Endometrium (tissue), 2 donors: ENCODE data around the gene ANO8.
"Not testable (repeated sequence)": the region's sequence is repeated elsewhere in the genome, so short reads cannot be mapped to it uniquely, and the experiment has no call there.

Experiments used
- FAIRE-seq: peaks from 2 replicates; lab custom pipeline; 2012; peaks lifted over from hg19 to GRCh38; lab: Jason Lieb, UNC
- donor health status: control.
- donor health status: control.

The ANO8 gene

GRCh38 chr19:17289489-17289888 is 45.2 kb downstream of the ANO8 start:
- FAIRE-seq, result no peak

- no peak for FAIRE-seq
Measured at GRCh38 chr19:17286752-17287151, 47.9 kb downstream of the ANO8 start.

GRCh38 chr19:17286263-17286662 is 48.4 kb downstream of the ANO8 start:
- no peak for FAIRE-seq

- FAIRE-seq, result no peak
Measured at GRCh38 chr19:17285415-17286135, 49.1 kb downstream of the ANO8 start.

- no peak for FAIRE-seq
Measured at GRCh38 chr19:17283504-17283996, 51.1 kb downstream of the ANO8 start.

GRCh38 chr19:17282488-17283125 is 52.0 kb downstream of the ANO8 start:
- no peak for FAIRE-seq

GRCh38 chr19:17281391-17282304 is 53.0 kb downstream of the ANO8 start, which contains the start of gene ANKLE1:
TSS of gene ANKLE1 (plus strand) at chr19:17281901. CDS start at chr19:17281921, 20 bp downstream.
- no peak for FAIRE-seq

GRCh38 chr19:17279436-17279835 is 55.2 kb downstream of the ANO8 start:
- FAIRE-seq, result no peak

- FAIRE-seq, result no peak
Measured at GRCh38 chr19:17275441-17276175, 59.0 kb downstream of the ANO8 start.

GRCh38 chr19:17274892-17275291 is 59.8 kb downstream of the ANO8 start:
- FAIRE-seq, result not testable (repeated sequence)
